ENCODE measurements around the gene SAA1.

- no peak for TF ChIP-seq POLR2A (IDR thresholded peaks at IDR 0.05)
- no peak for TF ChIP-seq CTCF (IDR thresholded peaks at IDR 0.05)
These were observed 43.6 kb downstream of the SAA1 start for GRCh38 chr11:18309691-18310090.
